Measurements from ENCODE around the gene FITM2.

GRCh38 chr20:44331201-44331600, 20.2 kb upstream of the FITM2 start:
- TF ChIP-seq EP300 (IDR thresholded peaks at IDR 0.05) (no peak), POLR2A (IDR thresholded peaks at IDR 0.05) (no peak), CTCF (IDR thresholded peaks at IDR 0.05) (no peak)

Measured in upper lobe of left lung (tissue), 4 donors.